ENCODE data around the gene DMXL2.

GRCh38 chr15:51505251-51505650, 117.3 kb downstream of the DMXL2 start:
- TF ChIP-seq CTCF (IDR thresholded peaks at IDR 0.05) (no peak), POLR2A (IDR thresholded peaks at IDR 0.05) (no peak)
